HepG2 (cell line): Measurements from ENCODE around the gene ALX4.

Experiments used
- EP300 ChIP-seq, 3 experiments: sonication (generic) in 1 of 3; formaldehyde crosslinking in 1 of 3; IDR thresholded peaks; 2 replicates each; pipeline versions ENCODE4 v1.5.1 to v1.6.1; 2011 to 2020; ENCODE audit warnings: low read depth in 2 of 3, low read length in 2 of 3, borderline replicate concordance in 1 of 3, improper control_type of control experiment in 1 of 3, mild to moderate bottlenecking in 1 of 3, missing genetic modification reagents in 1 of 3, moderate library complexity in 1 of 3
- PHF21A ChIP-seq: sonication (generic); formaldehyde crosslinking; IDR thresholded peaks from 2 replicates; pipeline ENCODE4 v1.5.0; 2020; ENCODE audit warnings: mild to moderate bottlenecking, missing genetic modification reagents
- POLR2A ChIP-seq, 2 experiments: IDR thresholded peaks; 2 replicates each; pipeline ENCODE4 v1.6.1; 2011; ENCODE audit warnings: low read depth in 2 of 2, low read length in 2 of 2, mild to moderate bottlenecking in 1 of 2, moderate library complexity in 1 of 2; ENCODE audit not compliant: insufficient read depth in 1 of 2
- SP1 ChIP-seq, 2 experiments: fragments of 450-650 bp in 1 of 2; sonication (generic) in 1 of 2; formaldehyde crosslinking in 1 of 2; IDR thresholded peaks; 2 replicates each; pipeline versions ENCODE4 v1.4.0 to v1.6.1; 2016 to 2020; ENCODE audit warnings: missing genetic modification reagents in 1 of 2
- TCF7L2 ChIP-seq: IDR thresholded peaks from 2 replicates; pipeline ENCODE4 v1.6.1; 2011; ENCODE audit warnings: mild to moderate bottlenecking, low read depth, low read length, moderate library complexity
- U2AF2 ChIP-seq: fragments of 200-400 bp; formaldehyde crosslinking; IDR thresholded peaks from 2 replicates; pipeline ENCODE4 v1.6.1; 2017; ENCODE audit warnings: low read depth, mild to moderate bottlenecking, low read length
- ZNF446 ChIP-seq: sonication (generic); formaldehyde crosslinking; IDR thresholded peaks from 2 replicates; pipeline ENCODE4 v1.5.0; 2020; ENCODE audit warnings: mild to moderate bottlenecking, missing genetic modification reagents
- ZNF883 ChIP-seq: sonication (generic); formaldehyde crosslinking; IDR thresholded peaks from 2 replicates; pipeline ENCODE4 v1.5.1; 2020; ENCODE audit warnings: mild to moderate bottlenecking, missing genetic modification reagents; ENCODE audit errors: not compliant biosample characterization
- TF ChIP-seq, protein P1 (sequence below): sonication (generic); formaldehyde crosslinking; IDR thresholded peaks from 2 replicates; pipeline ENCODE4 v1.5.0; 2020; ENCODE audit warnings: missing genetic modification reagents
- TF ChIP-seq, protein P2 (sequence below): IDR thresholded peaks from 2 replicates; pipeline ENCODE4 v1.6.1; 2012; ENCODE audit warnings: low read depth, low read length, improper control_type of control experiment

DNA sequence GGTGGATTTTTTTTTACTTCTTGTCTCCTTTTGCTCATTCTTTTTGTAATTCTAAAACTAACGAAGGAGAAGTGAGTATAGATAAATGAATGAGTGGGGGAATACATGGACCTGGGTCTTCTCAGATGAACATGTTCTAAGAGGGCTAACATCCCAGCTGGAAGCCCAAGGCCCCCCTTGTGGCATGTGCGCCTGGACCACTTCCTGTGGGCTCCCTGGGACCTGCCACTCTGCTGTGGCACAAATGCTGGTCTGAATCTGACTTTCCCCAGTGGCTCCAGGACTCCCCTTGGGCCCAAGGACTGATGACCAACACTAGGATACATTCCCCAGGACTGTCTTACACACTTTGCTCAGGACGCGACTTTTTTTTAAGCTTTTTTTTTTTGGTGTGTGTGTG lies 32.7 kb upstream of the ALX4 start:
- no peak for TF ChIP-seq SP1 (IDR thresholded peaks at IDR 0.05)
- no peak for TF ChIP-seq SP1 (CRISPR knock-in tag; IDR thresholded peaks at IDR 0.05)
- TF ChIP-seq POLR2A (IDR thresholded peaks at IDR 0.05; ENCODE audit: insufficient read depth in 1 of 2, low read depth in 2 of 2, low read length in 2 of 2) = no peak
- TF ChIP-seq TCF7L2 = no peak
- TF ChIP-seq ZNF446 (CRISPR knock-in tag) = no peak
- TF ChIP-seq, protein P1, sequence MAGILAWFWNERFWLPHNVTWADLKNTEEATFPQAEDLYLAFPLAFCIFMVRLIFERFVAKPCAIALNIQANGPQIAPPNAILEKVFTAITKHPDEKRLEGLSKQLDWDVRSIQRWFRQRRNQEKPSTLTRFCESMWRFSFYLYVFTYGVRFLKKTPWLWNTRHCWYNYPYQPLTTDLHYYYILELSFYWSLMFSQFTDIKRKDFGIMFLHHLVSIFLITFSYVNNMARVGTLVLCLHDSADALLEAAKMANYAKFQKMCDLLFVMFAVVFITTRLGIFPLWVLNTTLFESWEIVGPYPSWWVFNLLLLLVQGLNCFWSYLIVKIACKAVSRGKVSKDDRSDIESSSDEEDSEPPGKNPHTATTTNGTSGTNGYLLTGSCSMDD (CRISPR knock-in tag) = no peak
- no peak for TF ChIP-seq ZNF883 (CRISPR knock-in tag)
- TF ChIP-seq EP300 (IDR thresholded peaks at IDR 0.05; ENCODE audit: low read depth in 2 of 2, low read length in 2 of 2) = no peak
- no peak for TF ChIP-seq EP300 (CRISPR knock-in tag; IDR thresholded peaks at IDR 0.05; ENCODE audit: borderline replicate concordance)
- TF ChIP-seq, protein P2, sequence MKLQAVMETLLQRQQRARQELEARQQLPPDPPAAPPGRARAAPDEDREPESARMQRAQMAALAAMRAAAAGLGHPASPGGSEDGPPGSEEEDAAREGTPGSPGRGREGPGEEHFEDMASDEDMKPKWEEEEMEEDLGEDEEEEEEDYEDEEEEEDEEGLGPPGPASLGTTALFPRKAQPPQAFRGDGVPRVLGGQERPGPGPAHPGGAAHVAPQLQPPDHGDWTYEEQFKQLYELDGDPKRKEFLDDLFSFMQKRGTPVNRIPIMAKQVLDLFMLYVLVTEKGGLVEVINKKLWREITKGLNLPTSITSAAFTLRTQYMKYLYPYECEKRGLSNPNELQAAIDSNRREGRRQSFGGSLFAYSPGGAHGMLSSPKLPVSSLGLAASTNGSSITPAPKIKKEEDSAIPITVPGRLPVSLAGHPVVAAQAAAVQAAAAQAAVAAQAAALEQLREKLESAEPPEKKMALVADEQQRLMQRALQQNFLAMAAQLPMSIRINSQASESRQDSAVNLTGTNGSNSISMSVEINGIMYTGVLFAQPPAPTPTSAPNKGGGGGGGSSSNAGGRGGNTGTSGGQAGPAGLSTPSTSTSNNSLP = no peak
- no peak for TF ChIP-seq U2AF2
- TF ChIP-seq PHF21A (CRISPR knock-in tag) = no peak
